ENCODE measurements around the gene CTDSP2. TPM values are rescaled to one million over a fixed set of nuclear protein-coding genes. Genes with fewer than 3 reads are reported as not detected.

Gene CTDSP2
- total and polyA plus RNA-seq, 10 of the 15 experiments (the other 5 are each of a cell fraction or from before 2014, with no cell fraction given): 17.3 to 98.2 (median 54.1) TPM

GRCh38 chr12:57795354-57795753 lies 51.2 kb downstream of the CTDSP2 start:
- Histone ChIP-seq H3K27me3 (replicated peaks in 1 of 2; ENCODE audit: control insufficient read depth in 2 of 2, insufficient read depth in 2 of 2, low read length in 1 of 2) (no peaks in the 10 kb centered on the region), H3K4me3 (no peak overlapping the region), H3K9me3 (replicated peaks; ENCODE audit: control insufficient read depth, insufficient read depth, low read length) (no peaks in the 10 kb centered on the region), H3K4me2 (ENCODE audit: control insufficient read depth, insufficient read depth) (no peak overlapping the region), H3K36me3 (ENCODE audit: control insufficient read depth in 2 of 2, insufficient read depth in 2 of 2, low read length in 1 of 2) (peaks cover 7 to 28% of the 10 kb centered on the region in 2 experiments), H2AFZ (ENCODE audit: control insufficient read depth, low read depth, low read length) (no peak overlapping the region), H3K4me1 (ENCODE audit: control insufficient read depth, insufficient read depth, low read length) (no peaks in the 10 kb centered on the region), H3K79me2 (ENCODE audit: control insufficient read depth, insufficient read depth, low read length) (no peaks in the 10 kb centered on the region), H3K9ac (ENCODE audit: control insufficient read depth, insufficient read depth, low read length) (no peak overlapping the region), H4K20me1 (ENCODE audit: control insufficient read depth, insufficient read depth) (no peaks in the 10 kb centered on the region), H3K27ac (ENCODE audit: control insufficient read depth, insufficient read depth) (no peak overlapping the region)
- POLR2A ChIA-PET: no interaction called here
- DNase-seq (ENCODE audit: low read depth, low spot score): no peak
- BruUV-seq (replicated peaks): no TSS peak
- in situ Hi-C loops (cut with MboI) (no loop called here), intact Hi-C loops (cut with micrococcal nuclease; ENCODE audit: unreplicated experiment) (no loop called here)
- CTCF ChIA-PET: no interaction called here
- TF ChIP-seq SMAD1 (IDR thresholded peaks at IDR 0.05; ENCODE audit: low read depth, partially characterized antibody) (no peak), IRF4 (IDR thresholded peaks at IDR 0.05; ENCODE audit: low read depth, low read length) (no peak), USF2 (IDR thresholded peaks at IDR 0.05; ENCODE audit: borderline replicate concordance, low read depth, low read length) (no peak)
- SMC1A ChIA-PET (ENCODE audit: uncharacterized antibody, unreplicated experiment): no interaction called here
- RAD21 ChIA-PET (ENCODE audit: unreplicated experiment): no interaction called here
- FAIRE-seq: no peak
- no peak for ATAC-seq
- 86% methylated on average over 6 of the region's 6 CpGs for WGBS (ENCODE audit: insufficient coverage, insufficient replicate concordance, low lambda C conversion rate, missing lambda C conversion rate)

- Histone ChIP-seq H3K36me3 (ENCODE audit: control insufficient read depth in 2 of 2, insufficient read depth in 2 of 2, low read length in 1 of 2) (peaks cover 7 to 32% of the 10 kb centered on the region in 2 experiments), H3K9ac (ENCODE audit: control insufficient read depth, insufficient read depth, low read length) (no peak overlapping the region), H3K79me2 (ENCODE audit: control insufficient read depth, insufficient read depth, low read length) (no peaks in the 10 kb centered on the region), H3K27me3 (replicated peaks in 1 of 2; ENCODE audit: control insufficient read depth in 2 of 2, insufficient read depth in 2 of 2, low read length in 1 of 2) (no peaks in the 10 kb centered on the region), H3K27ac (ENCODE audit: control insufficient read depth, insufficient read depth) (no peak overlapping the region), H2AFZ (ENCODE audit: control insufficient read depth, low read depth, low read length) (no peak overlapping the region), H3K9me3 (replicated peaks; ENCODE audit: control insufficient read depth, insufficient read depth, low read length) (no peaks in the 10 kb centered on the region), H3K4me2 (ENCODE audit: control insufficient read depth, insufficient read depth) (no peak overlapping the region), H3K4me3 (no peak overlapping the region), H3K4me1 (ENCODE audit: control insufficient read depth, insufficient read depth, low read length) (no peaks in the 10 kb centered on the region), H4K20me1 (ENCODE audit: control insufficient read depth, insufficient read depth) (no peaks in the 10 kb centered on the region)
- no peak for TF ChIP-seq NBN (IDR thresholded peaks at IDR 0.05)
- TF ChIP-seq RCOR1 (conservative IDR thresholded peaks at IDR 0.05; ENCODE audit: low read depth, low read length): no peak
- ATAC-seq: no peak
- no TSS peak for BruUV-seq (replicated peaks)
- no peak for DNase-seq (ENCODE audit: low read depth, low spot score)
- RAD21 ChIA-PET (ENCODE audit: unreplicated experiment): interaction anchor here (1.0 kb wide), 1 partner anchor 111 kb away, joined by 3 read pairs; no protein-coding TSS in a partner anchor
- WGBS (ENCODE audit: insufficient coverage, insufficient replicate concordance, low lambda C conversion rate, missing lambda C conversion rate): 50% methylated on average over 1 of the region's 1 CpG
- FAIRE-seq: no peak
- CTCF ChIA-PET: interaction anchor here (0.9 to 3.3 kb wide), 5 partner anchors 9 to 112 kb away, joined by 3 to 14 read pairs (median 3); partner anchors contain the start of gene TSFM
- SMC1A ChIA-PET (ENCODE audit: uncharacterized antibody, unreplicated experiment): interaction anchor here (0.6 to 1.8 kb wide), 2 partner anchors 9 to 49 kb away, joined by 3 to 8 read pairs; no protein-coding TSS in a partner anchor
- in situ Hi-C loops (cut with MboI) (no loop called here), intact Hi-C loops (cut with micrococcal nuclease; ENCODE audit: unreplicated experiment) (no loop called here)
- POLR2A ChIA-PET: no interaction called here
These were observed 52.6 kb downstream of the CTDSP2 start for GRCh38 chr12:57793920-57794319.
